IPS-20b (cell line): ENCODE measurements around the gene PLCB3.
A peak's percentile ranks its signal among the peaks of the same experiment; 100 is the strongest.

Experiments used
- H3K27ac ChIP-seq: one replicate; pipeline ENCODE4 v1.5.1; 2013; ENCODE audit warnings: low read length
- H3K27me3 ChIP-seq: 2 replicates; pipeline ENCODE4 v1.6.1; 2013; ENCODE audit warnings: mild to moderate bottlenecking, low read length, inconsistent platforms; ENCODE audit not compliant: insufficient read depth
- H3K36me3 ChIP-seq: 2 replicates; pipeline ENCODE4 v1.6.1; 2013; ENCODE audit warnings: low read depth, mild to moderate bottlenecking, inconsistent platforms, low read length, moderate library complexity; ENCODE audit not compliant: insufficient read depth
- H3K4me1 ChIP-seq: 2 replicates; pipeline ENCODE4 v1.6.1; 2013; ENCODE audit warnings: mild to moderate bottlenecking, control low read depth, inconsistent platforms, low read length, moderate library complexity; ENCODE audit not compliant: insufficient read depth
- H3K4me3 ChIP-seq: 2 replicates; pipeline ENCODE4 v1.5.1; 2013; ENCODE audit warnings: mild to moderate bottlenecking, low read length, inconsistent platforms
- H3K9ac ChIP-seq: 2 replicates; pipeline ENCODE4 v1.6.1; 2013; ENCODE audit warnings: low read depth, mild to moderate bottlenecking, inconsistent platforms, low read length, moderate library complexity
- H3K9me3 ChIP-seq: 2 replicates; pipeline ENCODE4 v1.6.1; 2013; ENCODE audit warnings: mild to moderate bottlenecking, low read depth, low read length, inconsistent platforms; ENCODE audit not compliant: insufficient read depth

PLCB3 gene

GRCh38 chr11:64278576-64279190 is 27.4 kb downstream of the PLCB3 start:
- Histone ChIP-seq H3K27me3 (no peaks in the 10 kb centered on the region), H3K4me3 (no peak overlapping the region), H3K4me1 (peaks cover 6% of the 10 kb centered on the region; the same call in 1 of the 2 replicates), H3K9me3 (no peaks in the 10 kb centered on the region), H3K27ac (no peak overlapping the region), H3K9ac (no peak overlapping the region), H3K36me3 (peaks cover 6% of the 10 kb centered on the region; the same call in 1 of the 2 replicates)

DNA sequence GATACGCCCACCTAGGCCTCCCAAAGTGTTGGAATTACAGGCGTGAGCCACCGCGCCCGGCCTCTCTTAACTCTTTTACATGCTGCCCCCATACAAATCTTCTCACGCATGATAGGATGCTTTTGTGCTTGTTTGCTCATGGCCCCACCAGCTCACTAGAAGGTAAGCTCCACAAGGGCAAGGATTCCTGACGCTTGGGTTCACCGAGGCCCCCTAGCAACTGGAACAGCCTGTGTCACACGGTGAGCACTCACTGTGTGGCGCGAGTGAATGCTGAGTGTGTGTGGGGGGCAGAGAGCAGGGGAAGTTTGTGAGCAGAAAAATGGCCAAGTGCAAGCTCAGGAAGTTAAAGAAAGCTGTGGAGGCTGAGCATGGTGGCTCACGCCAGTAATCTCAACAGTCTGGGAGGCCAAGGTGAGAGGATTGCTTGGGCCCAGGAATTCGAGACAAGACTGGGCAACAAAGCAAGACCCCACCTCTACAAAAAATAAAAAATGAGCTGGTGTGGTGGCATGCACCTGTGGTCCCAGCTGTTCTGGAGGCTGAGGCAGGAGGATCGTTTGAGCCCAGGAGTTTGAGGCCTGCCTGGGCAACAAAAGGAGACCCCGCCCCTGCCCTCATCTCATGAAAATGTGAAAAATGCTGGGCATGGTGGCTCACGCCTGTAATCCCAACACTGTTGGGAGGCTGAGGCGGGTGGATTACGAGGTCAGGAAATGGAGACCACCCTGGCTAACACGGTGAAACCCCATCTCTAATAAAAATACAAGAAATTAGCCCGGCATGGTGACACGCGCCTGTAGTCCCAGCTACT is 30.8 kb downstream of the PLCB3 start:
- peaks cover 6% of the 10 kb centered on the region; the same call in 1 of the 2 replicates for H3K36me3 ChIP-seq
- H3K9me3 ChIP-seq, result no peaks in the 10 kb centered on the region
- H3K27ac ChIP-seq, result no peak overlapping the region

DNA sequence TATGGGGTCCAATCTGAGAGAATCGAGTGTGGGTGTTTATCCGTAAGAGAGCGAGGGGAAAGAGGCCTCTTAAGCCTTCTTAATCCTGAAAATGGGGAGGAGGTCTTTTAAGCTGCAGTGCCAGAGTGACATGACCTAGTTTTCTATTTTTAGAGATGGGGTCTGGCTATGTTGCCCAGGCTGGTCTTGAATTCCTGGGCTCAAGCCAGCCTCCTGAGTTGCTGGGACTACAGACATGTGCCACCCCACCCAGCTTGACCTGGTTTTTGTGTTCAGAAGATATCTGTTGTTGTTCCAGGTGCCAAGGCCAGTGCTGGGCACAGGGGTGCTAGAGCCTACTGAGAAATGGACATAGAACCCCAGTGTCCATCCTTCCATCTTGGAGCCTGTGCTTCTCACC is 31.8 kb downstream of the PLCB3 start:
- Histone ChIP-seq H3K27ac (no peak overlapping the region), H3K36me3 (no peaks in the 10 kb centered on the region), H3K4me1 (no peaks in the 10 kb centered on the region), H3K9me3 (no peaks in the 10 kb centered on the region), H3K4me3 (no peak overlapping the region), H3K27me3 (peaks cover 9% of the 10 kb centered on the region; the same call in 1 of the 2 replicates), H3K9ac (no peak overlapping the region)

More for the DNA sequence above, 30.8 kb downstream of the PLCB3 start:
- peaks cover 6% of the 10 kb centered on the region; the same call in 1 of the 2 replicates for H3K27me3 ChIP-seq
- no peaks in the 10 kb centered on the region for H3K4me1 ChIP-seq
- no peak overlapping the region for H3K4me3 ChIP-seq
- no peak overlapping the region for H3K9ac ChIP-seq

DNA sequence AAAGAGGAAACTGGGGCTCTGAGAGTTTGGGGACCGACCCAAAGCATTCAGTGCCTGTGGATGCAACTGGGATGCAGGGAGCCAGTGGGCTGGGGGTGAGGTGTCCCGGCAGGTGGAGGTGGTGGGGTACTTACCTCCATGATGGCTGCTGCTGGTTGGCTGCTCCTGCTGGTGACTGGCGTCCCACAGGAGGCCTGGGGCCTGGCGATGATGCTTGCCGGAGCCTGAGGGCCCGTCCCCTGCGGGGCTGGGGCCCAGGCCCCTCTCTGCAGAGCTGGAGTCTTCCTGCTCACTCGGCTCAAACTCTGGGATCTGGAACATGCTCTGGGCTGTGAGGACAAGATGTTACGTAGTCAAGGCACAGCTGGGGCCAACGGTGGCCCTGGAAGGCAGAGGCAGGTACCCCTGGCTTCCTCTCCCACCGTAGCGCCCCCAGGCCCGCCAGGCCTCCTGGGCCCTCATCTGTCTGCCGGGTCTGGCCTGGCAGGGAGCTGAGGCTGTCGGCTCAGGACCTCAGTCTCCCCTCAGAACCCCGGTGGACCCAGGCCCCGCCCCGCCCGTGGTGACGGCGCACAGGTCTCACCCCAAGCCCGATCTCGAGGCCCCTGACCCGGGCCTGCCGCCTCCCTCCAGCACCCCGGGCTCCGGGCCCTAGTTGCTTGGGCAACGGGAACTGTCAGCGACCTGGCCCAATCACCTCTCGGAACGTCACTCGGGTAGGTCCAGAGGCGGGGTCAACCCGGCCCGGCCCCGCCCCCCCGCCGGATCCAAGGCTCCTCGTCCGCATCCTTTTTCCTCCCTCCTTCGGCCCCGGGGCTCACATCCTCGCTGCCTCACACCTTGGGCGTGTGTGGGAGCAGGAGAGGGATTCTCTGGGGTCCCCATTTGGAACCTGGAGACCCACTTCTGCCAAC is 33.0 kb downstream of the PLCB3 start, which contains the start of gene BAD:
Gene BAD (minus strand): TSS at position 618 of the 914 bp plus-strand sequence. CDS start 297 bp downstream, at position 321.
- peaks cover 16% of the 10 kb centered on the region for H3K27me3 ChIP-seq
- H3K4me1 ChIP-seq, result no peaks in the 10 kb centered on the region
- no peaks in the 10 kb centered on the region for H3K36me3 ChIP-seq
- no peaks in the 10 kb centered on the region for H3K9me3 ChIP-seq
- H3K9ac ChIP-seq, result peak within 1 kb of the TSS; percentile 67
- H3K27ac ChIP-seq, result no peak within 1 kb of the TSS
- peak within 1 kb of the TSS; percentile 82 for H3K4me3 ChIP-seq

DNA sequence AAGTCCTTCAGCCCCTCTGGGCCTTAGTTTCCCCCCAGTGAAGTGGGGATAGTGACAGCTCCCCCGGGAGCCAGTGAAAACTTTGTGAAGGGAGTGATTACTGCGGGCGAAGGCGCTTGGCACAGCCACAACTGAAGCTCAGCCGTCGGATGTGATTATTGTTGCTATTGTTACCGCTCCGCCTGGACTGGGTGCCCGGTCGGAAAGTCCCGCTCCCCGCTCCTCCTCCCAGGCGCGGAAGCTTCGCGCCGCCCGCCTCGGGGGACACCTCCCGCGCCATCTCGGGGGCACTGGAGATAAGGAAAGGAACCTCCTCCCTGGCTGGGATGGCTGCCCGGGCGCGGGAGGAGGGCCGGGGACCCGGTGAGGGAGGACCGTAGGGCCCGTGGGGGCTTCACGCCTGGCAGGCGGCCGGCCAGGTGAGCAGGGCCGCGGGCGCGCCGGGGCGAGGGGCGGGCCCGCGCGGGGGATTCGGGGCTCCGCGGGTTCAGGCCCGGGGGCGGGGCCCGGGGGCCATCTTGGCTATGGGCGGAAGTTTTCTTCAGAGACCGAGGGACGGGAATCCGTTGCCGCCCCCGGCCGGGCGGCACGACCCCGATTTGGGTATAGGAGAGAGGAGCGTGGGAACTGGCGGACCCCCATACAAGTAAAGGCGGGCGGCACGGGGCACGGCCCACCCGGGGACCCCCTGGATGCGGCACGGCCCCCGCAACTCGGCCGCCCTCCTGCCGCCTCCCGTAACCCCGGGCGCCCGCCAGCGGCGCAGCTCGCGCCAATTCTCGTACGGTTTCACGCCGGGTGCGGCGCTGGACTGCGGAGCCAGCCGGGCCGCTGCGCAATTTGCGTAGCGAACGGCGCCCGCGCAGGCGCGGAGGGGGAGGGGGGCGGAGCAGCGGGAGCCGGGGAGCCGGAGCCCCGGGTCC is 33.9 kb downstream of the PLCB3 start, which contains the start of gene GPR137:
Gene GPR137 (plus strand): TSS at position 887 of the 923 bp plus-strand sequence. CDS start 677 bp downstream, outside the sequence.
- H3K4me1 ChIP-seq, result no peaks in the 10 kb centered on the region
- peak within 1 kb of the TSS; percentile 56; the same call in 1 of the 2 replicates for H3K9ac ChIP-seq
- H3K27me3 ChIP-seq, result peaks cover 25% of the 10 kb centered on the region
- no peak within 1 kb of the TSS for H3K27ac ChIP-seq
- H3K36me3 ChIP-seq, result no peaks in the 10 kb centered on the region
- H3K4me3 ChIP-seq, result peak within 1 kb of the TSS; percentile 82
- no peaks in the 10 kb centered on the region for H3K9me3 ChIP-seq

DNA sequence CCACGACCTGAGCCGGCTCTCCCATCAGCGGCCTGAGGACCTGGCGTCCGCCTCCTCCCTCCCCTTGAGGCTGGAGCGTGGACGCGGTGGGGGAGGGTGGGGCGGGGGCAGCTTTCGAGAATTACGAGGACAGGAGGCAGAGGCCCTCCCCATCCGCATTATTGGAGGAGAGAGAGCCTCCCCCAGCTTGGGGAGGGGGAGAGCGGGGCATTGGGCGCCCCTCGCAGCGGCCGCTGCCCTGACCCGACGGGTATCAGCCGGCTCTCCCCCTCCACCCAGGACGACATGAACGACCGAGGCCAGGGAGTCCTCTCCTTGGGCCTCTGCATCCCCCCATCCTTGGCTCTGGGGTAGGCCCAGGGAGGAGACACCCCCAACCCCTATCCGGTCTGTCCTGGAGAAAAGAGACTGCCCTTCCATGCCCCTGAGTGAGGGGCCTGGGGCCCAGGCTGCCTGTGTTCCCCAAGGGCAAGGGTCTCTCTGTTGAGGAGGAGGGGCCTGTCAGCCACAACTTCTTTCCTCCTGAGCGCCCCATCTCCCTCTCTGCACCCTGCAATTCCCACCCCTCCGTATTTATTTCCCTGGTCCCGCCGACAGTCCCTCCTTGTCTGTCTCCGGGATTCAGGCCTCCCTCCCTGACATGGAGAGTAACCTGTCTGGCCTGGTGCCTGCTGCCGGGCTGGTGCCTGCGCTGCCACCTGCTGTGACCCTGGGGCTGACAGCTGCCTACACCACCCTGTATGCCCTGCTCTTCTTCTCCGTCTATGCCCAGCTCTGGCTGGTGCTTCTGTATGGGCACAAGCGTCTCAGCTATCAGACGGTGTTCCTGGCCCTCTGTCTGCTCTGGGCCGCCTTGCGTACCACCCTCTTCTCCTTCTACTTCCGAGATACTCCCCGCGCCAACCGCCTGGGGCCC is 34.8 kb downstream of the PLCB3 start:
- no peaks in the 10 kb centered on the region for H3K4me1 ChIP-seq
- H3K9ac ChIP-seq, result peak overlapping the region; percentile 56; the same call in 1 of the 2 replicates
- H3K4me3 ChIP-seq, result peak overlapping the region; percentile 82
- H3K27ac ChIP-seq, result no peak overlapping the region
- H3K9me3 ChIP-seq, result no peaks in the 10 kb centered on the region
- no peaks in the 10 kb centered on the region for H3K36me3 ChIP-seq
- H3K27me3 ChIP-seq, result peaks cover 34% of the 10 kb centered on the region

DNA sequence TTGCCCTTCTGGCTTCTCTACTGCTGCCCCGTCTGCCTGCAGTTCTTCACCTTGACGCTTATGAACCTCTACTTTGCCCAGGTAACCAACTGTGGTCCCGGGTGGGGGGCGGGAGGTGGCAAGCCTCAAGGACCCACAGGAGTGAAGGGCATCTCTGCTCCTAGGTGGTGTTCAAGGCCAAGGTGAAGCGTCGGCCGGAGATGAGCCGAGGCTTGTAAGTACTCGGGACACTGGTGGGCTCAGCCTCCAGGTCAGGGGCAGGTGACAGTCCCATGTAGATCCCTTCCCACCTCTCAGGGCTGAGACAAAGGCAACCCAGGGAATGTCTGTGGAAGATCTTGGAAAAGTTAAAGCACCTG is 35.5 kb downstream of the PLCB3 start:
- Histone ChIP-seq H3K36me3 (no peaks in the 10 kb centered on the region), H3K27ac (no peak overlapping the region), H3K4me3 (no peak overlapping the region), H3K4me1 (no peaks in the 10 kb centered on the region), H3K27me3 (peaks cover 40% of the 10 kb centered on the region), H3K9ac (no peak overlapping the region), H3K9me3 (no peaks in the 10 kb centered on the region)

GRCh38 chr11:64287676-64288352 is 36.5 kb downstream of the PLCB3 start:
- H3K9me3 ChIP-seq, result no peaks in the 10 kb centered on the region
- H3K4me3 ChIP-seq, result no peak overlapping the region
- H3K36me3 ChIP-seq, result no peaks in the 10 kb centered on the region
- no peaks in the 10 kb centered on the region for H3K4me1 ChIP-seq
- no peak overlapping the region for H3K27ac ChIP-seq
- peaks cover 51% of the 10 kb centered on the region for H3K27me3 ChIP-seq
- no peak overlapping the region for H3K9ac ChIP-seq

DNA sequence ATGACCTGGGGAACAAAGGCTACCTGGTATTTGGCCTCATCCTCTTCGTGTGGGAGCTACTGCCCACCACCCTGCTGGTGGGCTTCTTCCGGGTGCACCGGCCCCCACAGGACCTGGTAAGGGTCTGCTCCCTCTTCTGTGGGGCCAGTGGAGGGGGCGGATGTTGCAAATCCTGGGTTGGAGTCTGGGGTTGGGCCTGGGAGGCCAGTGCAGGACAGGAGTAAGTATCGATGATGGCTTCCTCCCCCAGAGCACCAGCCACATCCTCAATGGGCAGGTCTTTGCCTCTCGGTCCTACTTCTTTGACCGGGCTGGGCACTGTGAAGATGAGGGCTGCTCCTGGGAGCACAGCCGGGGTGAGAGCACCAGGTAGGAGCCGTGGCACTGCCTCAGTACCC is 37.0 kb downstream of the PLCB3 start:
- no peaks in the 10 kb centered on the region for H3K4me1 ChIP-seq
- no peaks in the 10 kb centered on the region for H3K9me3 ChIP-seq
- H3K27ac ChIP-seq, result no peak overlapping the region
- H3K36me3 ChIP-seq, result no peaks in the 10 kb centered on the region
- peaks cover 56% of the 10 kb centered on the region for H3K27me3 ChIP-seq
- no peak overlapping the region for H3K9ac ChIP-seq
- H3K4me3 ChIP-seq, result no peak overlapping the region
